ENCODE data around the gene GSK3A. TPM values are rescaled to one million over a fixed set of nuclear protein-coding genes. Genes with fewer than 3 reads are reported as not detected.

Gene GSK3A
- total and polyA plus RNA-seq, 2 donors (not counting 1 experiment from before 2014, with no cell fraction given), result 38.5 to 42.0 TPM

GRCh38 chr19:42234364-42234763, 8.0 kb downstream of the GSK3A start:
- H3K27me3 ChIP-seq (replicated peaks in 1 of 4; ENCODE audit: control extremely low read depth in 1 of 4, control insufficient read depth in 3 of 4, insufficient read depth in 4 of 4, low read length in 3 of 4), result no peaks in the 10 kb centered on the region
- H3K9me3 ChIP-seq (ENCODE audit: control extremely low read depth in 1 of 3, control insufficient read depth in 2 of 3, insufficient read depth in 1 of 3, low read length in 2 of 3), result no peaks in the 10 kb centered on the region
- ChIA-PET POLR2A (no interaction called here), CTCF (interaction anchor here (1.1 to 1.6 kb wide), 3 partner anchors 10 to 101 kb away, joined by 3 to 4 read pairs (median 3); no protein-coding TSS in a partner anchor)
- H3K36me3 ChIP-seq (replicated peaks in 1 of 2; ENCODE audit: control extremely low read depth in 1 of 2, control insufficient read depth in 1 of 2, extremely low read depth in 1 of 2, insufficient read depth in 2 of 2, low read length in 1 of 2), result peaks cover 3 to 83% of the 10 kb centered on the region in 2 experiments
- no peak overlapping the region for H3K9ac ChIP-seq (ENCODE audit: low read length)
- H3K4me2 ChIP-seq (replicated peaks; ENCODE audit: low read depth, low read length, poor library complexity, severe bottlenecking), result no peak overlapping the region
- H3K4me1 Mint-ChIP-seq, result peaks cover 11% of the 10 kb centered on the region
- peaks cover 42% of the 10 kb centered on the region for H3K79me2 ChIP-seq (ENCODE audit: control insufficient read depth, insufficient read depth, low read length)
- no peak for TF ChIP-seq EZH2 (IDR thresholded peaks at IDR 0.05; ENCODE audit: borderline replicate concordance, insufficient read depth, low read depth, low read length, poor library complexity, severe bottlenecking)
- TF ChIP-seq, protein P1, sequence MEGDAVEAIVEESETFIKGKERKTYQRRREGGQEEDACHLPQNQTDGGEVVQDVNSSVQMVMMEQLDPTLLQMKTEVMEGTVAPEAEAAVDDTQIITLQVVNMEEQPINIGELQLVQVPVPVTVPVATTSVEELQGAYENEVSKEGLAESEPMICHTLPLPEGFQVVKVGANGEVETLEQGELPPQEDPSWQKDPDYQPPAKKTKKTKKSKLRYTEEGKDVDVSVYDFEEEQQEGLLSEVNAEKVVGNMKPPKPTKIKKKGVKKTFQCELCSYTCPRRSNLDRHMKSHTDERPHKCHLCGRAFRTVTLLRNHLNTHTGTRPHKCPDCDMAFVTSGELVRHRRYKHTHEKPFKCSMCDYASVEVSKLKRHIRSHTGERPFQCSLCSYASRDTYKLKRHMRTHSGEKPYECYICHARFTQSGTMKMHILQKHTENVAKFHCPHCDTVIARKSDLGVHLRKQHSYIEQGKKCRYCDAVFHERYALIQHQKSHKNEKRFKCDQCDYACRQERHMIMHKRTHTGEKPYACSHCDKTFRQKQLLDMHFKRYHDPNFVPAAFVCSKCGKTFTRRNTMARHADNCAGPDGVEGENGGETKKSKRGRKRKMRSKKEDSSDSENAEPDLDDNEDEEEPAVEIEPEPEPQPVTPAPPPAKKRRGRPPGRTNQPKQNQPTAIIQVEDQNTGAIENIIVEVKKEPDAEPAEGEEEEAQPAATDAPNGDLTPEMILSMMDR (IDR thresholded peaks at IDR 0.05), result no peak
- H3K27me3 Mint-ChIP-seq, result no peaks in the 10 kb centered on the region
- no peak overlapping the region for H3K4me3 ChIP-seq (ENCODE audit: control extremely low read depth in 1 of 5, extremely low read depth in 1 of 5, insufficient read depth in 1 of 5, low read depth in 2 of 5, low read length in 4 of 5)
- no peak overlapping the region for H3K27ac ChIP-seq (ENCODE audit: low read length in 2 of 2)
- H2AFZ ChIP-seq (ENCODE audit: insufficient read depth, low read depth, low read length, poor library complexity, severe bottlenecking), result no peak overlapping the region
- intact Hi-C loops (cut with micrococcal nuclease), result no loop called here
- peaks cover 90% of the 10 kb centered on the region for H4K20me1 ChIP-seq (ENCODE audit: control insufficient read depth, insufficient read depth, low read length, poor library complexity, severe bottlenecking)
- no peak overlapping the region for H3K4me3 Mint-ChIP-seq
- H3K9me3 Mint-ChIP-seq (ENCODE audit: insufficient read depth), result no peaks in the 10 kb centered on the region
- WGBS (ENCODE audit: insufficient coverage), result 96% methylated on average over 11 of the region's 11 CpGs
- no peak for ATAC-seq (ENCODE audit: low read depth)
- H3K27ac Mint-ChIP-seq, result no peak overlapping the region
- DNase-seq, result no peak
- H3K4me1 ChIP-seq (ENCODE audit: control insufficient read depth in 2 of 2, insufficient read depth in 2 of 2, low read length in 2 of 2), result peaks cover 0 to 4% of the 10 kb centered on the region in 2 donors

- peaks cover 90% of the 10 kb centered on the region for H4K20me1 ChIP-seq (ENCODE audit: control insufficient read depth, insufficient read depth, low read length, poor library complexity, severe bottlenecking)
- H3K4me3 ChIP-seq (ENCODE audit: control extremely low read depth in 1 of 5, extremely low read depth in 1 of 5, insufficient read depth in 1 of 5, low read depth in 2 of 5, low read length in 4 of 5), result no peak overlapping the region
- no peak overlapping the region for H3K9ac ChIP-seq (ENCODE audit: low read length)
- no peaks in the 10 kb centered on the region for H3K27me3 ChIP-seq (replicated peaks in 1 of 4; ENCODE audit: control extremely low read depth in 1 of 4, control insufficient read depth in 3 of 4, insufficient read depth in 4 of 4, low read length in 3 of 4)
- H3K27ac ChIP-seq (ENCODE audit: low read length in 2 of 2), result no peak overlapping the region
- H2AFZ ChIP-seq (ENCODE audit: insufficient read depth, low read depth, low read length, poor library complexity, severe bottlenecking), result no peak overlapping the region
- no peak for DNase-seq
- no peak for ATAC-seq (ENCODE audit: low read depth)
- Mint-ChIP-seq H3K27me3 (no peaks in the 10 kb centered on the region), H3K27ac (peak overlapping the region; percentile 15), H3K4me1 (peaks cover 7% of the 10 kb centered on the region), H3K4me3 (no peak overlapping the region), H3K9me3 (ENCODE audit: insufficient read depth) (no peaks in the 10 kb centered on the region)
- POLR2A ChIA-PET, result interaction anchor here (0.5 to 1.1 kb wide), 2 partner anchors 9 to 141 kb away, joined by 3 read pairs; partner anchors contain the start of gene GSK3A
- no peak overlapping the region for H3K4me2 ChIP-seq (replicated peaks; ENCODE audit: low read depth, low read length, poor library complexity, severe bottlenecking)
- TF ChIP-seq, protein P1 (IDR thresholded peaks at IDR 0.05), result no peak
- TF ChIP-seq EZH2 (IDR thresholded peaks at IDR 0.05; ENCODE audit: borderline replicate concordance, insufficient read depth, low read depth, low read length, poor library complexity, severe bottlenecking), result no peak
- no peaks in the 10 kb centered on the region for H3K4me1 ChIP-seq (ENCODE audit: control insufficient read depth in 2 of 2, insufficient read depth in 2 of 2, low read length in 2 of 2)
- H3K79me2 ChIP-seq (ENCODE audit: control insufficient read depth, insufficient read depth, low read length), result peaks cover 39% of the 10 kb centered on the region
- intact Hi-C loops (cut with micrococcal nuclease), result no loop called here
- CTCF ChIA-PET, result interaction anchor here (0.7 to 1.2 kb wide), 6 partner anchors 11 to 125 kb away, joined by 3 to 4 read pairs (median 3); partner anchors contain the start of gene ZNF526
- no peaks in the 10 kb centered on the region for H3K9me3 ChIP-seq (ENCODE audit: control extremely low read depth in 1 of 3, control insufficient read depth in 2 of 3, insufficient read depth in 1 of 3, low read length in 2 of 3)
- peaks cover 3 to 79% of the 10 kb centered on the region in 2 experiments for H3K36me3 ChIP-seq (replicated peaks in 1 of 2; ENCODE audit: control extremely low read depth in 1 of 2, control insufficient read depth in 1 of 2, extremely low read depth in 1 of 2, insufficient read depth in 2 of 2, low read length in 1 of 2)
- 99% methylated on average over 4 of the region's 6 CpGs for WGBS (ENCODE audit: insufficient coverage)
These were observed 8.6 kb downstream of the GSK3A start for GRCh38 chr19:42233678-42234292.
